Measurements from ENCODE around the gene BCL7C. TPM values are rescaled to one million over a fixed set of nuclear protein-coding genes. Genes with fewer than 3 reads are reported as not detected.

Gene BCL7C
- polyA plus RNA-seq, 1 experiment: 27.7 TPM

- no peak for TF ChIP-seq CTCF (IDR thresholded peaks at IDR 0.05; ENCODE audit: low read depth, low read length)
- Histone ChIP-seq H3K27ac (ENCODE audit: low read depth, low read length) (no peak overlapping the region), H3K4me3 (ENCODE audit: low read depth, low read length) (no peak overlapping the region), H3K9me3 (ENCODE audit: control insufficient read depth, insufficient read depth, low read length) (no peaks in the 10 kb centered on the region), H3K27me3 (ENCODE audit: control insufficient read depth, insufficient read depth, low read length) (no peaks in the 10 kb centered on the region)
- no peak for DNase-seq (ENCODE audit: low read depth, low spot score)
- POLR2A ChIA-PET: interaction anchor here (0.8 kb wide), 1 partner anchor 11 kb away, joined by 4 read pairs; no protein-coding TSS in a partner anchor
- CTCF ChIA-PET: no interaction called here
Measured at GRCh38 chr16:30886145-30886544, 7.7 kb downstream of the BCL7C start.

DNA sequence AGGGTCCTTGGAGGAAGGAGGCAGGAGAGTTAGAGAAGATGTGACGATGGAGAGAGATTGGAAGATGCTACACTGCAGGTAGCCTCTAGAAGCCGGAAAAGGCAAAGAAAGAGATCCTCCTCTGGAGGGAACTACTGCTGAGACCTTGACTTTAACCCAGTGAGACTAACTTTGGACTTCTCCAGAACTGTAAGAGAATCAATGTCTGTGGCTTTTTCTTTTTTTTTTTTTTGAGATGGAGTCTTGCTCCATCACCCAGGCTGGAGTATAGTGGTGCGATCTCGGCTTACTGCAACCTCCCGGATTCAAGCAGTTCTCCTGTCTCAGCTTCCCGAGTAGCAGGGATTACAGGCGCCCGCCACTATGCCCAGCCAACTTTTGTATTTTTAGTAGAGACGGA lies 8.7 kb downstream of the BCL7C start:
- Histone ChIP-seq H3K9me3 (ENCODE audit: control insufficient read depth, insufficient read depth, low read length) (no peaks in the 10 kb centered on the region), H3K4me3 (ENCODE audit: low read depth, low read length) (no peak overlapping the region), H3K27me3 (ENCODE audit: control insufficient read depth, insufficient read depth, low read length) (no peaks in the 10 kb centered on the region), H3K27ac (ENCODE audit: low read depth, low read length) (no peak overlapping the region)
- CTCF ChIA-PET: interaction anchor here (0.7 kb wide), 1 partner anchor 101 kb away, joined by 5 read pairs; no protein-coding TSS in a partner anchor
- no peak for DNase-seq (ENCODE audit: low read depth, low spot score)
- POLR2A ChIA-PET: no interaction called here
- TF ChIP-seq CTCF (IDR thresholded peaks at IDR 0.05; ENCODE audit: low read depth, low read length): no peak

DNA sequence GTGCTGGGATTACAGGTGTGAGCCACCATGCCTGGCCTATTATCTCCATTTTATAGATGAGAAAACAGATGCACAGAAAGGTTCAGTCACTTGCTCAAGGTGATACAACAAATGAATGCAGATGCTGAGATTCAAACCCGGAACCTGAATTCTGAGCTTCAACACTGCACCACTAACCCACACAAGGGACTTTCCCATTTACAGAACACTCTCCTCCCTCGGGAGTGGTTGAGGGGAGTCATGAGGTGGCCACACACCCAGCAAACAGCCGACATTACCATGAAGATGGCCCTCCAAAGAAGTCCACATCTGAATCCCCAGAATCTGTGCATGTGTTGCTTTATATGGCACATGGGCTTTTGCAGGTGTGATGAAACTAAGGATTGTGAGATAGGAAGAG lies 9.1 kb downstream of the BCL7C start:
- POLR2A ChIA-PET: interaction anchor here (0.6 kb wide), 1 partner anchor 267 kb away, joined by 5 read pairs; no protein-coding TSS in a partner anchor
- CTCF ChIA-PET: interaction anchor here (1.2 to 1.8 kb wide), 2 partner anchors 40 to 71 kb away, joined by 3 to 4 read pairs; no protein-coding TSS in a partner anchor
- no peak overlapping the region for H3K4me3 ChIP-seq (ENCODE audit: low read depth, low read length)
- no peak overlapping the region for H3K27ac ChIP-seq (ENCODE audit: low read depth, low read length)
- no peaks in the 10 kb centered on the region for H3K27me3 ChIP-seq (ENCODE audit: control insufficient read depth, insufficient read depth, low read length)
- no peak for DNase-seq (ENCODE audit: low read depth, low spot score)
- no peak for TF ChIP-seq CTCF (IDR thresholded peaks at IDR 0.05; ENCODE audit: low read depth, low read length)
- H3K9me3 ChIP-seq (ENCODE audit: control insufficient read depth, insufficient read depth, low read length): no peaks in the 10 kb centered on the region

- DNase-seq (ENCODE audit: low read depth, low spot score): no peak
- no peak overlapping the region for H3K4me3 ChIP-seq (ENCODE audit: low read depth, low read length)
- no peaks in the 10 kb centered on the region for H3K27me3 ChIP-seq (ENCODE audit: control insufficient read depth, insufficient read depth, low read length)
- H3K27ac ChIP-seq (ENCODE audit: low read depth, low read length): no peak overlapping the region
- no peaks in the 10 kb centered on the region for H3K9me3 ChIP-seq (ENCODE audit: control insufficient read depth, insufficient read depth, low read length)
- CTCF ChIA-PET: interaction anchor here (1.8 kb wide), 1 partner anchor 38 kb away, joined by 4 read pairs; no protein-coding TSS in a partner anchor
- POLR2A ChIA-PET: no interaction called here
- TF ChIP-seq CTCF (IDR thresholded peaks at IDR 0.05; ENCODE audit: low read depth, low read length): no peak
Measured at GRCh38 chr16:30882429-30883310, 11.2 kb downstream of the BCL7C start.

DNA sequence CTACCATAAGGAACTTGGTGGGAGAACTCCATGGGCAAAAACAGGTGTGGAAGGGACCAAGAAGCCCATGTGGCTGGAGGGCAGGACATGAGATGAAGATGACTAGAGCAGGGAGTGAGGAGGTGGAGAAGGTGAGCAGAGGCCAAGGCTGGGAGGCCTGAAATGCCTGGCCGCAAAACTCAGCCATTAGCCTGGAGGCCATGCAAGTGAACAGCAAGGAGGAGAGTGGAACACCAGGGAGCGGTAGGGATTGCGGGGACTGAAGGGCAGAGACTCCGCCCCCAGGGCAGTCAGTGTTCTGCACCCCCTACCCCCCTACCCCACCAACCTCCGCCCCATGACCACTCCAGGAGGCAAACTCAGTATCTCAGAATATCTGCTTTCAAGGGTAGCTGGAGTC lies 17.0 kb downstream of the BCL7C start:
- TF ChIP-seq CTCF (IDR thresholded peaks at IDR 0.05; ENCODE audit: low read depth, low read length): no peak
- no peaks in the 10 kb centered on the region for H3K27me3 ChIP-seq (ENCODE audit: control insufficient read depth, insufficient read depth, low read length)
- POLR2A ChIA-PET: interaction anchor here (0.7 to 3.0 kb wide), 2 partner anchors 65 to 71 kb away, joined by 3 to 22 read pairs; no protein-coding TSS in a partner anchor
- DNase-seq (ENCODE audit: low read depth, low spot score): no peak
- H3K27ac ChIP-seq (ENCODE audit: low read depth, low read length): no peak overlapping the region
- CTCF ChIA-PET: interaction anchor here (1.1 to 1.5 kb wide), 2 partner anchors 25 to 62 kb away, joined by 3 to 4 read pairs; no protein-coding TSS in a partner anchor
- peaks cover 3% of the 10 kb centered on the region; the same call in 1 of the 2 replicates for H3K9me3 ChIP-seq (ENCODE audit: control insufficient read depth, insufficient read depth, low read length)
- peak overlapping the region; percentile 85 for H3K4me3 ChIP-seq (ENCODE audit: low read depth, low read length)
